ENCODE data around the gene CYP2D6.
"Not testable (repeated sequence)": the region's sequence is repeated elsewhere in the genome, so short reads cannot be mapped to it uniquely, and the experiment has no call there.

CYP2D6 gene

DNA sequence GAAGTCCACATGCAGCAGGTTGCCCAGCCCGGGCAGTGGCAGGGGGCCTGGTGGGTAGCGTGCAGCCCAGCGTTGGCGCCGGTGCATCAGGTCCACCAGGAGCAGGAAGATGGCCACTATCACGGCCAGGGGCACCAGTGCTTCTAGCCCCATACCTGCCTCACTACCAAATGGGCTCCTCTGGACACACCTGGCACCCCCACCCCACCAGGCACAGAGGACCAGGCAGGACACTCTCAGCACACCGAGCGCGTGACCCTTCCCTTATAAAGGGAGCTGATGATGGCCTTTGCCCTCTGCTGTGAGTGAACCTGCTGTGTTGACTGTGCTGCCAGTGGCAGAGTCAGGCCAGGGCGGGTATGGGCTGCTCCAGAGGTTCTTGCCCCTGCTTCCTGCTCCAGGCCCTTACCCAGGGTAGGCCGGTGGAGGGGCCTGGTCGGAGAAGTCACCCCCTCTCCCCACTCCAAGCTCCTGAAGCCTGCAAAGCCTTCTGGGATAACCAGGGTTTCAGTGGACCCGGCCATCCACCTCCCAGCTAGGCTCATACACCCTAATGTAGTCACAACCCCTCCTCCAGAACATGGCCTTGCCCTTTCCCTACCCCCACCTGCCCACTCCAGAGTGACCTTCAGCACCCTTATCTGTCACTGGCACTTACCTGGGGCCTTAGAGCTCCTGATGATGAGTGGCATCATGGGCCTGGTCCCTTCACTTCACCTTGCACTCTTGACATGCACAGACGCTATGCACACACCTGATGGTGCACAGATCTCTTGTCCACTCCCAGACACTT is at the start of gene CYP2D6:
CYP2D6 (minus strand) TSS at position 172 of the 793 bp plus-strand sequence; CDS start at position 153, 19 bp downstream.
- FAIRE-seq = not testable (repeated sequence)

DNA sequence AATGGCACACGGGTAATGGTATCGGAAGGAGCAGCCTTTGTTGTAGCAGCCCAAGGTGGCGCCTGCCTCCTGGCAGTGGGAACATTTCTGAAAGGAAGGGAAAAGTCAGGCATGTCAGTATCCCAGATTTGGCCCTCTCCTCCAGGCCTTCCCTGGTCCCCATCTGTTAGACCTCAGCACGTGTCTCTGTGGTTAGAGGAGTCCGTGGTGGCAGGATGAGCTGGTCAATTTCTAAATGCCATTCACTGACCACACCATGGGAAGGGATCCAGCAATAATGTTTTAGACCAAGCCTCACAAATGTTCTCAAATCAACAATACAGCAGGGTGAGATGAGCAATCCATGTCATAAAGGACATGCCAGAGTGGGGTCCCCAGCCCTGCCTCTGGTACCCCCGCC is 49.0 kb upstream of the CYP2D6 start:
- FAIRE-seq = no peak

DNA sequence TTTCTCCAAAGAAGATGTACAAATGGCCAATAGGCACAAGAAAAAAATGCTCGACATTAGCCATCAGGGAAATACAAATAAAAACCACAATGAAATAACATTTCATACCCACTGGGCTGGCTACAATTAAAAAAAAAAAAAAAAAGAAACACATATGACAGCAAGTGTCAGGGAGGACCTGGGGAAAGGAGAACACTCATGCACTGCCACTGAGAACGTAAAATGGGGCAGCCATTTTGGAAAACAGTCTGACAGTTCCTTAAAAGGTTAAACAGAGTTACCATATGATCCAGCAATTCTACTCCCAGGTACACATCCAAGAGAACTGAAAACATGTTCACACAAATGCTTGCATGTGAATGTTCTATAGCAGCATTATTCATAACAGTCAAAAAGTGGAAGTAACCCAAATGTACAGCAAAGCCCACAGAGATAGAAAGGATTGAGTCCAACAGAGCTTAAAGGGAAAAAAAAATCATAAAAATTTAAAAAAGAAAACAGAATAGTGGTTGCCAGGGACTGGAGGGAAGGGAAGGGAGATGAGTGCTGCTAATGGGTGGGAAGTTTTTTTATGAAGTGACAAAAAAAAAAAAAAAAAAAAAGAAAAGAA is 48.4 kb upstream of the CYP2D6 start:
- FAIRE-seq = no peak

DNA sequence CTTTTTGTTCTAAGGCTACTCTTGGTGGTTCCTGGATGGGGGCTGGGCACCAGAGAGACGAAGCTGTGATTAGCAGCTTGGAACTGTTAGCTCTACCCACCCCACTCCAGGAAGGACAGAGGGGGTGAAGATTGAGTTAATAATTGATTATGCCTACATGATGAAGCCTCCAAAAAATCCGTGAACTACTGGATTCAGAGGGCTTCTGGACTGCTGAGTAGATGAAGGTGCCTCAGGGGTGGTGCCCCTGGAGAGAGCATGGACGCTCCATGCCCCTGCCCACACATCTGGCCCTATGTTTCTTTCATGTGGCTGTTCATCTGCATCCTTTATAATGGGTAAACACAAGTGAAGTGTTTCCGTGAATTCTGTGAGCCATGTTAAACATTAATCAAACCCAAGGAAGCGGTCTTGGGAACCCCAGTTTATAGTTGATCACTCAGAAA is 47.3 kb upstream of the CYP2D6 start:
- FAIRE-seq = no peak

DNA sequence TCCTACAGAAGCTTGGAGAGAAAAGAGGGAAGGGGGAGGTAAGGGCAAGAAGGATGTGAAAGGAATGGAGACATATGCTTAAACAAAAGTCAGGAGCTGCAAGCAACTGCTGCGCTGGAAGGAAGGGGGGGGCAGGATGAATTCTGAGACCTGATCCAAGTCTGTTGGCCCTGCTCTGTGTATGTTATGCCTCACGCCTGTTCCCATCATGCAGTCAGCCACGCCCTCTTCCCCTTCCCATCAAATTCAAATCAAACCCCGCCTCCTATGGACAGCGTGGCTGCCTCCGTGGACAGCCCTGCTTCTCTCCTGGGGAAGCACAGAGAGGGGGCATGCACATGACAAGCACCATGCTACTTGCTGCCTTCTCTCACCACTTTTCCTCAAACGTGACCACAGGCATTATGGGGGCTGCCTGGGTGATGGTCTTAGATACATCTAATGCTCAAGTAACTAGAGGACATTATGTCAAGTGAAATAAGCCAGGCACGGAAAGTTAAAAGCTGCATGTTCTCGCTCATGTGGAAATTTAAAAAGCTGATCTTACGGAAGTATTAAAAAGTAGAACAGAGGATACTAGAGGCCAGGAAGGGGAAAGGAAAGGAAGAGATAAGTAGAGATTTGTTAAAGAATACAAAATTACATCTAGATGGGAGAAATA is 45.8 kb upstream of the CYP2D6 start:
- no peak for FAIRE-seq

DNA sequence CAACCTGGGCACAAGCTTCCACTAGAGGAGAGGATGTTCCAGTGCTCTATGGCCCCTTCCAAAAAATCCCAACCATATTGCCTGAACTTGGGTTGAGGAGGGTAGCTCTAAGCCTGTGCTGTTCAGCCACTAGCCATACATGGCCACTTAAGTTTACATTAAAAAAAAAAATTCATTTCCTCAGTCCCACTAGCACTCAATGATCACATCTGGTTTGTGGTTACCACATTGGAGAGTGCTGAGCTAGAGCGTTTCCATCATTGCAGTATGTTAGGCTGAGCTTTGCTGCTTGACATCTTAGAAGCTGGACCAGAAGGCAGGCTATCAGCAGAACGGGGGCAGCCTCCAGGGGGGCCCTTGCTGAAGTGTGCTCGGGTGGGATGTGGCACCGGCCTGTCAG is 43.5 kb upstream of the CYP2D6 start:
- FAIRE-seq = no peak

DNA sequence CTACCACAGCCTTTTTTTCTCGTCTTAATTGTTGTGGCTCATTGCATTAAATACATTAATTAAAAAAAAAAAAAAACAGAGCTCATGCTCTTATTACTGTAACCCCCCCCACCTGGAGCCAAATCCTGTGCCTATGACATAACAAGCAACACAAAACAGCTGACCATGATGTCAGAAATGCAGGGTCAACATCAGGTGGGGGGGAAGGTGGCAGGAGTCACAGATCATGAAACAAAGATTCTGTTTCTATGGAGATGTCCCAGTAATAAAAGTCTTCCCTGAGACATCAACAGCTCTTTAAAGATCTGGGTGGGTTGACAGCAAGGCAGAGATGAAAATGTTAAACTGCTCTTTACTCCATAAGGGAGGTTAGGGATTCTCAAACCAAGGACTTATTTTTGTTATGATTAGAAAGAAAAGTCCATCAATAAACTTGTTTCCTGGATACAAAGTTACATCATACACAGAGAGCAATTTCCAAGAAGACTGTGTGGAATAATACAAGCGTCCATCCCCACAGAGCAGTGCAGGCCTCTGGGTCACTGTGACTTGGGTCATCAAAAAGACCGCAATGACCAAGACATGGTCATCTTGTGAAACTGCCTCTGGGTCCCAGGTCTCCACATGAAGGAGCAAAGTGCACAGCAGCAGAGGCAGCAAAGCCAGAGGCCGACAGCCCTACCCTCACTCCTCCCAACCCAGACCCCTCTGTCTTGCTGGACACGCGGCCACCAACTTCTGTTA is 42.7 kb upstream of the CYP2D6 start:
- no peak for FAIRE-seq

DNA sequence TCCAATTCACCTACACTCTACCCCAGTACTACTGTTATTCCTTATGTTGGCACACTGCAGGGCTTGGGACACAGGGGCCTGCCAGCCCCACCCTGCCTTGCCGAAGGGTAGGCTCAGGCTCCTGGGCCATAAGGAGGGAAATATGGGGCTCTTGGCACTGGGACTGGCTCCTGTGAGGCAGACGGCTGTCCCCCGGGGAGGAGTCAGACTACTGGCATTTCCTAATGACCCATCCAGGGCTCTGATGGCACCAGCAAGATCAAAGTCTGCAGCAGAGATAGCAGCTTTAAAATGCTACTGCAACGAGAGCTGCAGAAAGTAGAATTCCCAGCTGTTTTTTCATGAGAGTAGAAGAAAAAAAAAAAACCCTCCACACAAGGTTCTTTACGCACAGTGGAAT is 42.2 kb upstream of the CYP2D6 start:
- no peak for FAIRE-seq

DNA sequence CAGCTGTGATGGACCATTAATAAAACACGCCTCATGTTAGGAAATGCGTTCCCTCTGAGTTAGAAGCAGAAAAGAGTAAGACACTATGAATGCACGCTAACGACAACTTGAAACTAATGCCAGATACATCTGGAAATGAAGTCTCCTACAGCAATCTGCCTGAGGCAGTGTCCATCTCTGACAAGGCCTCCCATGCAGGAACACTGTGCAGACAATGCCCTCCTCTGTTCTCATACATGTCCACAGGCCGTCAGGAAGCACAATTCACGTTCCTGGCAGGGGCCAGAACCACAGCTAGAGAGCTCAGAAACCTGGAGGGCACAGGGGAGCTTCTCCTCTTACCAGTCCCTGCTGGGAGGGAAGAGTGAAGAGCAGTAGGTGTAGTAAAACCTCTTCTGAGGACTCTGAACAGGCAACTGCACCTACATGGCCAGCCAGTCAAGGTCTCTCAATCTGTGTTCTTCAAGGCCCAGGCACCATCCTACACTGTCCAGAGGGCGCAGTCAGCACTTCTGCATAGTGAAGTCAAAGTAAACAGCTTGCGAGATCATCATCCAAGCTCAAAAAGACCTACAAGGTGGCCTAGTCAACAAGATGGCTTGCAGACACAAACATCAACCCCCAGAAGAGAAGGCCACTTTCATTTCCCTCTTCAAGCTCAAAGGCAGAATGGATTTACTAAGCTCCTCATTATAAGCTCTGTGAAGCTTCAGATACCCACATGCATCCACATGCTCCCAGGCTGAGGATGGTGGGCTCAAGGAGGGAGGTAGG is 41.5 kb upstream of the CYP2D6 start:
- no peak for FAIRE-seq

DNA sequence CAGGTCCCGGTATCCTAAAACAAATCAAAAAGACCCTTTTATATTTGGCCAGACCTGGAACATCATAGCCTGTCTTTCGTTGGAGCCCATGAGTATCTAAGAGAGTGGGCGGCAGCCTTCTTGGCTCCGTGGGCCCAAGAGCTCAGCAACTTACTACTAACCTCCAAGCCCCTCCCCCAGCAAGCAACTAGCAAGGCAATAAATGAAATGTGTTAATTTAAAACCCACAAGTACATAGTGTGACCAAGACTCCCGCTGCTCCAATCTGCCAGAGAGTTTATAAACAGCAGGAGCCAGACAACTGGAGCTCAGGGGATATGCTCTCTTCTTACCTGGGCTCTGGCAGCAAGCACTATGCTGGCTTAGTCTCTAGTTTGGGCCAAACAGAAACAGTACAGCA is 40.8 kb upstream of the CYP2D6 start:
- no peak for FAIRE-seq

DNA sequence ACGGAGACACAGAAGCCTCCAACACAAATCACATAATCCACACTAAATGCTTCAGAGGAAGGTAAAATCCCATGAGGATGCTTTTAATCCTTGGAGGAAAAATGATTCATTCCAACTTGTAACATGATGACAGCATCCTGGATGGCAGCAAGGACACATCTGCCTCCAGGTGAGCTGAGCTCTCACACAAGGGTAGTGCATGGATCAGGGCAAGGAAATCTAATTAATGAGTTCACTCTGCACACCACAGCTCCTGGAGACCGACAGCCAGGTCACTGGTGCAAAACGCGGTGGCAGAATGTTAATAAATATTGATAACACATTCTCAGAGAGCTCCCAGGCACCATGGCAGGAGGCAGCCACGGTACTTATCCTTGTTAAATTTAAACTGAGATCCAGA is 40.3 kb upstream of the CYP2D6 start:
- FAIRE-seq = no peak

DNA sequence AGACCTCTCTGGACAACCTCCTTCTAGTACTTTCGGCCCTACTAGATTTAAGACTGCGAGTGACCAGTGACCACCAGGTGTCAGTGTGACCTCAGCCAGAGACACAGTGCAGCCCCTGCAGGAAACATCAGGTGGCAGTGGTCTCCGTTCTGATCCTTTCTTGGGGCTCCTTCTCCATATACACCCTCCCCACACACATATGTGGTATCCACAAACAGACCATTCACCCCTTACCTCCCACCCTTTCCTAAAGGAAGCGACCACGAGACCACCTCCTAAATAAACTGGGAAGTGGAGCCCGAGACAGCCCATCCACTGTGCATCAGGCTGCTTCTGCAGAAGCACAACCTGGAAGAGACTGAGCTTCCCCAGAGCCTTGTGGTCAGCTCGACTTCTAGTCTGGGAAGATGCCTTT is 38.5 kb upstream of the CYP2D6 start:
- FAIRE-seq = peak; percentile 4

DNA sequence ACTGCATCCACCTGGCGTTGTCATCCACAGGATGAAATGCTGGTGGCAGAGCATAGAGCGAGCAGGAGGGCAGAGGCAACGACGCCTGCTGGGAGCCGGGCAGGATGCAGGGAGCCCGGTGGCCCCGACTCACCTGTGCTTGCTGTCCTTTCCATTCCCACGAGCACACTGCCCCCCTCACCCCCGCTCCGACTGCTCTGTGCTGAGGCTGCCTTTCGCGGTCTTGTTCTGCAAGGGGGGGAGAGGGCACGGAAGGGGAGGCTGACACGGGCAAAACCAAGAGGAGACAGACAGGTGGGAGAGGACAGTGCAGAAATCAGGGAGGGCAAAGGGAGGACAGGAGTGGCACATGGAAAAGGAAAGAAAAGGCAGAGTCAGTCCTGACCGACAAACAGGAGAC is 37.9 kb upstream of the CYP2D6 start:
- FAIRE-seq = no peak

DNA sequence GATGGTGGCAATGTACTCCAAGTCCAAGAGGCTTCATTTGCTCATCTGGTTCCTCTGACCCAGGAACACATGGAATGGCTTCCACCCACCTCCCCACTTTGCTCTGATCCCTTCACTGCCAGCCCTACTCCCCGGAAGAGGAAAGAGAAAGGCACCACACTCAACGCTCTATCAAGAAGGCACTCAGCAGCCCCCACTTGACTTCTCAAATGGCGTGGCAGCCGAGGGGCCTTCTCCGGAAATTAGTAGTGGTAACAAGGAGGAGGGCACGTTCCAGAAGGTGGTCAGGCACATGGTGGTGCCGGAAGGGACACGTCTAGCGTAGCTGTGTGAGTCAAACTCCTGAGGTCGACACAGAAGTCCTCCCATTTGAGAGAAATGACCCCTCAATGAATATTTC is 36.5 kb upstream of the CYP2D6 start:
- no peak for FAIRE-seq

DNA sequence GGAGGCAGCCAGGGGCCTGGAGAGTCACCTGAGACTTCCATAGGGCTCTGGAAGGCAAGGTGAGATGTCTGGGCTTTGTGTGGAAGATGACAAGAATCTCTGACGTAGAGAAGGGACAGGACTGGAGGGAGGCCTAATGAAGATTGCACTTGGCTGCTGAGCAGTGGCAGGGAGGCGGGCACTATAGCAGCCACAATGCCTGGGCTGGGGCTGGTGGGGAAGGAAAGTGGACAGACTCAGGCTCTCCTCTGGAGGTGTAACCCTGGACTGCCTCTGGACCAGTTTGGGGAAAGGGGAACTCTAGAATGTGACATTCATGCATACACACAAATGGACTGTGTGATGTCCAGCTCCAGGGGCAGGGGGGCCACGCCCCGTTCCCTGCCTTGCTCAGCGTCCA is 34.3 kb upstream of the CYP2D6 start:
- no peak for FAIRE-seq

DNA sequence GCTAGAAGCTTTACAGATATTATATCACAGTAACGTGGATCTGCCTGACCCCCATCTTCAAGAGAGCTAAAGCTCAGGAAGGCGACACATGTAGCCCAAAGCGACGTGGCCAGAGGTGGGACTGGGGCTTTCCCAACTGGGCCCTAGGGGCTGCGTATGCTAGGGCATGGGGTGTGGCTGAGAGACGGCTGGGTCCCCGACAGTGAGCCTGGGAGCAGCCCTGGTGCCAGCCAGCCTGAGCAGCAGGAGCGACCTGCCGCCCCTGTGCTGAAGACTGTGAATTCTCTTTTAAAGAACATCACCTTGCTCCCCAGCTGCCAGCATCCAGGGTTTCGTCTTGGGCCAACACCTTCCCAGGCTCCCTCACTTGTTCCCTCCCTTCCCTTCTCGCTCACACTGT is 32.9 kb upstream of the CYP2D6 start:
- FAIRE-seq = no peak

DNA sequence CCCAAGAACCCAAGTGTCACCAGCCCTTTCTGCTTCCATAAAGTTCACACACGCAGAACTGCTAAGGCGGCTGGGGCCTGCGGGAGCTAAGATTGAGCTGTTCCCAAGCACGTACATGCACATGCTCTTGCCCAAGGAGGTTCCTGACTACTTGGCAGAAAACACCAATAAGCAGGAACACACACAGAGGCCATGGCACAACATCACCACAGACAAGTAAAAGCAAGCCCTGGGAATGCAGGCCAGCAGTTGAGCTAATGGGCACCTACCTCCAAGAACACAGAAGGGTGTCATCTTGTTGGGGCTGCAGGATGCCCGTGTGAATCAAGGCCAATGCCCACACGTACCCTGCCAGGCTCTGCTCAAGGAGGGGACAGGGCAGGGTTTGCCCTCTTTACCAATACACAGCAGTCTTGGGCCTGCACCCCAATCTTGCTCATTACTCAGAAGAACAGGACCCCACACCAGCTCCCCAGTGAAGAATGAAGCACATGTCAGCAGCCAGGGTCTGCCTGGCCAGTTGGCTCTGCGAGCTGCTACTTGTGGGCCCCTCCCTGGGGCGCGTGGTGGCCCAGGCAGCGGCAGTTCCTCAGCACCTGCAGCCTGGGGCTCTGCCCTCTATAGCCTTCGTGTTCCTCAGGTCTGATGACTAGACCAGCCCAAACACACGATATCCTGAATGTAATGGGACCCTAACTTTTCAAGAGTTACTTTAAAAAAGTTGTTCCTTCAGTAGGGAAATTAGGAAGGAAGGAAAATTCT is 32.3 kb upstream of the CYP2D6 start:
- no peak for FAIRE-seq

DNA sequence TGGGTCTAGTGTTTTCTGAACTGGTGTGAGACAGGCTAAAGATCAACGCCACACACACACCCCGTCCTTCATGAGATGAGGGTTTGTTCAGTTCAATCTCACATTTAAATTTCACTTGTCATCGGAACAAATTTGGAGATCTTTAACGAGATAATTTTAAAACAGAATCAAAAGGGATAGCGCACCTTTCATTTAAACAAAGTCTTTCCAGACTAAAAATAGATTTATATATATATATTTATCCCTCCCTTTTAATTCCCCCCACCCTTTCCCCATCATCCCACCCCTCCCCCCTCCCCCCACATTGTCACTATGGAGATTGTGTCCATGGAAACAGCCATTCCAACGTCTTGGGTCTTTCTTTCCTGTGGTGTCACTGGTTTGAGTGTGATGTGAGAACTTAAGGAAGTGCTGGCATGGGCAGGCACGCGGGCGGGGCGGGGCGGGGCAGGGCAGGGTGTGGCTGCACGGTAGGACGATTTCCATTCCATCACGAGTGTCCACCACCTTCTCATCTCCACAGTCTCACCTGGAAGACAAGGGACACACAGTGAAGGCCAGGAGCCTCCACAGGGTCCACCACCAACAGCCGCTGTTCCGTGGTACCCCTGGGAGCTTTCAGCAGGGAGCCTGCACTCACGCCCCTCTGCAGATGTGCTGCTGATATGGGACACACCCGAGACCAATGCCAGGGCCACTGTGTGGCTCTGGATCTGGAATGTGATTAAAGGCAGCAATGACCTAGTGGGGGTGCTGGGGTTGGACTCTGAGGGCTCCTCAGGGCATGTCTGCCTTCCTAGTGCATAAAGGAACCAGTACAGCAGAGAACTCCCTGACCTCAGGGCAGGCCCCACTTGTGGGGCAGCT is 30.5 kb upstream of the CYP2D6 start:
- FAIRE-seq = no peak

DNA sequence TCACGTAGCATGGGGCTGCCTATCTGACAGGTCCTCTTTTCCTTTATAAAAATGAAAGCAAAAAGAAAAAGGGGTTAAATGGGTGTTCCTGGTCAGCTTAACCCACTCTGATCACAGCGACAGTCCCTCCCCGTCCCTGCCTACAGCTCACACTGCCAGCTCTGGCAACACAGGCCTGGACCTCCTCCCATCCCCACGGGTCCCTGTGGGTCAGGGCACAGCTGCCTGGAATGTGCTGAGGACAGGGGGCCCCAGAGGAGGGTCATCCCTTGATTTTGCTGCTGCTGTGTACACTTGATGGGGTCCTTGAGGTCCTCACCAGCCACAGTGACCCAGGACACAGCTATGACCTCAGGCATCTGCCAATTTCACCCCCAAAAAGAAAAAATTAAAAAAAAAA is 29.6 kb upstream of the CYP2D6 start:
- FAIRE-seq = no peak

DNA sequence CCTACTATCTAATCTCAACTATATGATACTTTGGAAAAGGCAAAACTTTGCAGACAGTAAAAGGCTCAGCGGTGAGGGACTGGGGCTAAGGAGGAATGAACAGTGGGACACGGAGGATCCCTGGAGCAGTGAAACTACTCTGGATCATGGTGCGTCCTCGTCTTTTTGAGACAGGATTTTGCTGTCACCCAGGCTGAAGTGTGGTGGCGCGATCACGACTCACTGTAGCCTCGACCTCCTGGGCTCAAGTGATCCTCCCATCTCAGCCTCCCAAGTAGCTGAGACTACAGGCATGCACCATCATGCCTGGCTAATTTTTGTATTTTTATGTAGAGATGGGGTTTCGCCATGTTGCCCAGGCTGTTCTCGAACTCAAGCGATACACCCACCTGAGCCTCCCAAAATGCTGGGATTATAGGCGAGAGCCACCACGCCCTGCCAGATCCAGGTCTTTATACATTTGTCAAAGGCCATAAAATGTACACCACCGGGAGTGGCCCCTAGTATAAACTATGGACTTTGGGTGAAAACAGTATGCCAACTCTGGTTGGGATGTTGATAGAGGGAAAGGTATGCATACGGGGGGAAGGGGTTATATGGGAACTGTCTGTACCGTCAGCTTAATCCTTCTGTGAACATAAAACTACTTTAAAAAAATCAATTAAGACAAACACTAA is 28.0 kb upstream of the CYP2D6 start:
- no peak for FAIRE-seq

Data from endometrium (tissue), 2 donors.